GM12878 (cell line): ENCODE measurements around the gene DHRS7B. TPM values are rescaled to one million over a fixed set of nuclear protein-coding genes. Genes with fewer than 3 reads are reported as not detected.

Source experiments
- ATAC-seq: fragments of 200-7000 bp; cut with Tn5 transposase; 3 replicates; pipeline ENCODE4 v1.9.1; 2020; ENCODE audit warnings: mild to moderate bottlenecking, moderate library complexity
- BruUV-seq: library from RNA; stranded (reverse); fragments of 400-500 nt; replicated peaks from 2 replicates; lab custom pipeline; 2021; lab: Mats Ljungman, UMichigan
- CTCF ChIA-PET: fragments of 300-600 bp; sonication (Branson Sonifier 250); formaldehyde crosslinking; extraction: SDS; loops from one replicate; lab custom pipeline; 2021; ENCODE audit warnings: inconsistent platforms; lab: Yijun Ruan, JAX
- POLR2A ChIA-PET: fragments of 350-600 bp; formaldehyde crosslinking; extraction: SDS; loops from one replicate; lab custom pipeline; 2021; ENCODE audit warnings: inconsistent platforms; lab: Charles Lee
- RAD21 ChIA-PET: fragments of 300-600 bp; sonication (Branson Sonifier 250); formaldehyde crosslinking; loops from one replicate; lab custom pipeline; 2023; ENCODE audit warnings: antibody characterized with exemption; ENCODE audit not compliant: unreplicated experiment; lab: Charles Lee
- SMC1A ChIA-PET: fragments of 300-600 bp; sonication (Branson Sonifier 250); formaldehyde crosslinking; loops from one replicate; lab custom pipeline; 2023; ENCODE audit not compliant: unreplicated experiment, uncharacterized antibody; lab: Charles Lee
- DNase-seq: peaks from one replicate; pipeline ENCODE4 v3.0.0-alpha.2; 2011; ENCODE audit warnings: low read depth, low spot score
- FAIRE-seq: peaks from 3 replicates; lab custom pipeline; 2011; peaks lifted over from hg19 to GRCh38; lab: Jason Lieb, UNC
- H2AFZ ChIP-seq: 2 replicates; pipeline ENCODE4 v1.6.0; 2011; ENCODE audit warnings: low read depth, low read length, control low read depth; ENCODE audit not compliant: control insufficient read depth
- H3K27ac ChIP-seq: 2 replicates; pipeline ENCODE4 v1.5.1; 2011; ENCODE audit warnings: control low read depth; ENCODE audit not compliant: control insufficient read depth, insufficient read depth
- H3K27me3 ChIP-seq, 2 experiments: replicated peaks in 1 of 2; 2 replicates each; pipeline versions ENCODE4 v1.6.0 to v1.6.1; 2011; ENCODE audit warnings: low read length in 1 of 2; ENCODE audit not compliant: control insufficient read depth in 2 of 2, insufficient read depth in 2 of 2
- H3K36me3 ChIP-seq, 2 experiments: 2 replicates each; pipeline ENCODE4 v1.5.1; 2011; ENCODE audit warnings: low read length in 1 of 2; ENCODE audit not compliant: control insufficient read depth in 2 of 2, insufficient read depth in 2 of 2
- H3K4me1 ChIP-seq: 2 replicates; pipeline ENCODE4 v1.6.1; 2011; ENCODE audit warnings: mild to moderate bottlenecking, low read length, moderate library complexity, mixed read lengths; ENCODE audit not compliant: control insufficient read depth, insufficient read depth
- H3K4me2 ChIP-seq: 2 replicates; pipeline ENCODE4 v1.6.0; 2011; ENCODE audit warnings: control low read depth; ENCODE audit not compliant: control insufficient read depth, insufficient read depth
- H3K4me3 ChIP-seq: fragments of 200-600 bp; sonication (generic); 2 replicates; pipeline ENCODE4 v1.5.1; 2016
- H3K79me2 ChIP-seq: 2 replicates; pipeline ENCODE4 v1.6.0; 2011; ENCODE audit warnings: low read length; ENCODE audit not compliant: control insufficient read depth, insufficient read depth
- H3K9ac ChIP-seq: 2 replicates; pipeline ENCODE4 v1.8.0; 2011; ENCODE audit warnings: low read length, control low read depth, mixed read lengths; ENCODE audit not compliant: control insufficient read depth, insufficient read depth
- H3K9me3 ChIP-seq: replicated peaks from 3 replicates; pipeline ENCODE4 v1.5.1; 2011; ENCODE audit warnings: mild to moderate bottlenecking, low read length; ENCODE audit not compliant: control insufficient read depth, insufficient read depth
- H4K20me1 ChIP-seq: 2 replicates; pipeline ENCODE4 v1.6.0; 2011; ENCODE audit not compliant: control insufficient read depth, insufficient read depth
- BMI1 ChIP-seq: fragments of 450-650 bp; IDR thresholded peaks from 2 replicates; pipeline ENCODE4 v1.6.1; 2016; ENCODE audit warnings: mild to moderate bottlenecking, moderate library complexity, borderline replicate concordance
- IKZF1 ChIP-seq: fragments of 450-650 bp; conservative IDR thresholded peaks from 2 replicates; pipeline ENCODE4 v1.6.1; 2017; ENCODE audit warnings: antibody characterized with exemption, mild to moderate bottlenecking
- PML ChIP-seq: IDR thresholded peaks from 2 replicates; pipeline ENCODE4 v1.6.1; 2012; ENCODE audit warnings: low read length, inconsistent platforms
- POLR2AphosphoS5 ChIP-seq: IDR thresholded peaks from 2 replicates; pipeline ENCODE4 v1.6.1; 2011; ENCODE audit warnings: mild to moderate bottlenecking, low read length, inconsistent platforms
- SRF ChIP-seq, 2 experiments: IDR thresholded peaks; 2 replicates each; pipeline ENCODE4 v1.6.1; 2011; ENCODE audit warnings: low read depth in 2 of 2, low read length in 2 of 2, mild to moderate bottlenecking in 1 of 2, moderate library complexity in 1 of 2
- WGBS: methylation state at CpG from one replicate; pipeline ENCODE4 v1.1.6; 2016; ENCODE audit warnings: low lambda C conversion rate; ENCODE audit not compliant: insufficient replicate concordance, insufficient coverage; ENCODE audit errors: missing lambda C conversion rate; 5-methylcytosine and 5-hydroxymethylcytosine counted together
- in situ Hi-C: fragments of 300-500 bp; cut with MboI; formaldehyde crosslinking; loops from 9 replicates; pipeline ENCODE4 v1.14.3; 2018; ENCODE audit warnings: mixed read lengths
- intact Hi-C: fragments of 100-400 bp; cut with micrococcal nuclease; formaldehyde crosslinking; loops from one replicate; pipeline ENCODE4 v1.14.2; 2022; ENCODE audit not compliant: unreplicated experiment
- polyA plus RNA-seq, 11 experiments: library from polyadenylated mRNA; depleted of rRNA in 4 of 11; unstranded in 6 of 11; stranded (reverse) in 5 of 11; fragments of >200 nt; fragmentation: Nextera tagmentation in 4 of 11; fragmentation: Illumina TruSeq in 1 of 11; extraction: Ambion mirVana in 4 of 11; extraction: Trizol in 1 of 11; gene quantifications; 1 replicate in 1 of 11; 2 replicates in 10 of 11; pipeline versions ENCODE4 v1.2.1 to v1.2.3, GENCODE V29; 2011 to 2016; ENCODE audit warnings: inconsistent platforms in 2 of 11, missing spikeins in 2 of 11, low read depth in 1 of 11
- total RNA-seq, 4 experiments: library from RNA; depleted of rRNA in 3 of 4; stranded (reverse); fragments of >200 nt in 3 of 4; fragmentation: Illumina TruSeq in 1 of 4; extraction: Trizol in 1 of 4; gene quantifications; 2 replicates each; pipeline versions ENCODE4 v1.2.1 to v1.2.3, GENCODE V29; 2013 to 2021
- TF ChIP-seq, protein P1 (sequence below): fragments of 450-650 bp; IDR thresholded peaks from 2 replicates; pipeline ENCODE4 v1.6.1; 2018; ENCODE audit warnings: mild to moderate bottlenecking, low read depth, moderate library complexity; ENCODE audit not compliant: partially characterized antibody
- TF ChIP-seq, protein P2 (sequence below): fragments of 450-650 bp; IDR thresholded peaks from 2 replicates; pipeline ENCODE4 v1.6.1; 2017; ENCODE audit warnings: mild to moderate bottlenecking
- TF ChIP-seq, protein P3 (sequence below): fragments of 450-650 bp; IDR thresholded peaks from 2 replicates; pipeline ENCODE4 v1.6.1; 2017; ENCODE audit warnings: mild to moderate bottlenecking, low read depth, inconsistent platforms; ENCODE audit not compliant: poor library complexity, severe bottlenecking
- TF ChIP-seq, protein P4 (sequence below): fragments of 450-650 bp; IDR thresholded peaks from 2 replicates; pipeline ENCODE4 v1.6.1; 2016; ENCODE audit warnings: mild to moderate bottlenecking

The DHRS7B gene
- total and polyA plus RNA-seq, 10 of the 15 experiments (the other 5 are each of a cell fraction or from before 2014, with no cell fraction given) = 11.1 to 35.6 (median 23.0) TPM

DNA sequence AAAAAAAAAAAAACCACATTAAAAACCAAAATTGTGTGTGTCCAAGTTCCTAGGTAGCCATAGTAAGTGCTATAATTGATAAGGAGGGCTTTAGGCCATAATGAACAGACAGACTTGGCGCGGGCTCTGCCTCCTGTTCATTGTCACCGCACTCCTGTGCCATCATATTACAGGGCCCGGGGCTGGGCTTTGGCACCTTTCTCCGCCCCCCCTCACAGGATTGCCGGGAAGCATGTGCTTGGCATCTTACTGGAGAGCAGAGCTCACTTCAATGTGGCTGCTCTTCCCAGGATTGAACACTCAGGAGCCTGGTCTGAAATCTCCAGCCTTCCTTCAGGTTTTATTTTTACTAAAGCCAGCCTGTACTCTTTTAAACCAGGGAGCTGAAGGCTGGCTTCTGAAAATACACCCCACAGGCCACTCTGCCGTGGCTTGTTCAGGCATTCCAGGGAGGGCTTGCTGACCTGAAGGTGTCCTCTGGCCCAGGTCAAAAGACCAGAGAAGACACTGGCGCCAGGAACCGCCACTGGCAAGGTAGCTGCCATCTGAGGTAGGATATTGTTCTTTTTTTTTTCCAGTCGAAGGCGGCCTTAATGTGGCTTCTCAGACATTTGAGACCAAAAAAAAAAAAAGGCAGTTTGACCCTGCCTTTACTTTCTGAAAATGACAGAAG, 39.3 kb downstream of the DHRS7B start:
- ChIA-PET CTCF (interaction anchor here (1.1 kb wide), 1 partner anchor 37 kb away, joined by 3 read pairs; no protein-coding TSS in a partner anchor), RAD21 (no interaction called here), POLR2A (interaction anchor here (0.7 kb wide), 1 partner anchor 121 kb away, joined by 8 read pairs; no protein-coding TSS in a partner anchor), SMC1A (no interaction called here)
- H3K36me3 ChIP-seq = no peaks in the 10 kb centered on the region
- 97% methylated on average over 11 of the region's 11 CpGs for WGBS
- intact Hi-C loops (no loop called here), in situ Hi-C loops (no loop called here)
- H3K4me1 ChIP-seq = peaks cover 2% of the 10 kb centered on the region
- no peaks in the 10 kb centered on the region for H3K9me3 ChIP-seq
- DNase-seq (no peak), FAIRE-seq (no peak), ATAC-seq (no peak)
- H3K79me2 ChIP-seq = no peaks in the 10 kb centered on the region
- no peaks in the 10 kb centered on the region for H4K20me1 ChIP-seq
- no peak overlapping the region for H3K4me2 ChIP-seq
- H2AFZ ChIP-seq = no peak overlapping the region
- H3K9ac ChIP-seq = no peak overlapping the region
- no peak overlapping the region for H3K27ac ChIP-seq
- TF ChIP-seq SRF (IDR thresholded peaks at IDR 0.05; ENCODE audit: low read depth in 2 of 2, low read length in 2 of 2) (no peak), BMI1 (no peak), POLR2AphosphoS5 (no peak), PML (no peak), IKZF1 (no peak)
- TF ChIP-seq, protein P1, sequence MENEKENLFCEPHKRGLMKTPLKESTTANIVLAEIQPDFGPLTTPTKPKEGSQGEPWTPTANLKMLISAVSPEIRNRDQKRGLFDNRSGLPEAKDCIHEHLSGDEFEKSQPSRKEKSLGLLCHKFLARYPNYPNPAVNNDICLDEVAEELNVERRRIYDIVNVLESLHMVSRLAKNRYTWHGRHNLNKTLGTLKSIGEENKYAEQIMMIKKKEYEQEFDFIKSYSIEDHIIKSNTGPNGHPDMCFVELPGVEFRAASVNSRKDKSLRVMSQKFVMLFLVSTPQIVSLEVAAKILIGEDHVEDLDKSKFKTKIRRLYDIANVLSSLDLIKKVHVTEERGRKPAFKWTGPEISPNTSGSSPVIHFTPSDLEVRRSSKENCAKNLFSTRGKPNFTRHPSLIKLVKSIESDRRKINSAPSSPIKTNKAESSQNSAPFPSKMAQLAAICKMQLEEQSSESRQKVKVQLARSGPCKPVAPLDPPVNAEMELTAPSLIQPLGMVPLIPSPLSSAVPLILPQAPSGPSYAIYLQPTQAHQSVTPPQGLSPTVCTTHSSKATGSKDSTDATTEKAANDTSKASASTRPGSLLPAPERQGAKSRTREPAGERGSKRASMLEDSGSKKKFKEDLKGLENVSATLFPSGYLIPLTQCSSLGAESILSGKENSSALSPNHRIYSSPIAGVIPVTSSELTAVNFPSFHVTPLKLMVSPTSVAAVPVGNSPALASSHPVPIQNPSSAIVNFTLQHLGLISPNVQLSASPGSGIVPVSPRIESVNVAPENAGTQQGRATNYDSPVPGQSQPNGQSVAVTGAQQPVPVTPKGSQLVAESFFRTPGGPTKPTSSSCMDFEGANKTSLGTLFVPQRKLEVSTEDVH = no peak
- TF ChIP-seq, protein P2, sequence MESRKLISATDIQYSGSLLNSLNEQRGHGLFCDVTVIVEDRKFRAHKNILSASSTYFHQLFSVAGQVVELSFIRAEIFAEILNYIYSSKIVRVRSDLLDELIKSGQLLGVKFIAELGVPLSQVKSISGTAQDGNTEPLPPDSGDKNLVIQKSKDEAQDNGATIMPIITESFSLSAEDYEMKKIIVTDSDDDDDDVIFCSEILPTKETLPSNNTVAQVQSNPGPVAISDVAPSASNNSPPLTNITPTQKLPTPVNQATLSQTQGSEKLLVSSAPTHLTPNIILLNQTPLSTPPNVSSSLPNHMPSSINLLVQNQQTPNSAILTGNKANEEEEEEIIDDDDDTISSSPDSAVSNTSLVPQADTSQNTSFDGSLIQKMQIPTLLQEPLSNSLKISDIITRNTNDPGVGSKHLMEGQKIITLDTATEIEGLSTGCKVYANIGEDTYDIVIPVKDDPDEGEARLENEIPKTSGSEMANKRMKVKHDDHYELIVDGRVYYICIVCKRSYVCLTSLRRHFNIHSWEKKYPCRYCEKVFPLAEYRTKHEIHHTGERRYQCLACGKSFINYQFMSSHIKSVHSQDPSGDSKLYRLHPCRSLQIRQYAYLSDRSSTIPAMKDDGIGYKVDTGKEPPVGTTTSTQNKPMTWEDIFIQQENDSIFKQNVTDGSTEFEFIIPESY = no peak
- TF ChIP-seq, protein P3, sequence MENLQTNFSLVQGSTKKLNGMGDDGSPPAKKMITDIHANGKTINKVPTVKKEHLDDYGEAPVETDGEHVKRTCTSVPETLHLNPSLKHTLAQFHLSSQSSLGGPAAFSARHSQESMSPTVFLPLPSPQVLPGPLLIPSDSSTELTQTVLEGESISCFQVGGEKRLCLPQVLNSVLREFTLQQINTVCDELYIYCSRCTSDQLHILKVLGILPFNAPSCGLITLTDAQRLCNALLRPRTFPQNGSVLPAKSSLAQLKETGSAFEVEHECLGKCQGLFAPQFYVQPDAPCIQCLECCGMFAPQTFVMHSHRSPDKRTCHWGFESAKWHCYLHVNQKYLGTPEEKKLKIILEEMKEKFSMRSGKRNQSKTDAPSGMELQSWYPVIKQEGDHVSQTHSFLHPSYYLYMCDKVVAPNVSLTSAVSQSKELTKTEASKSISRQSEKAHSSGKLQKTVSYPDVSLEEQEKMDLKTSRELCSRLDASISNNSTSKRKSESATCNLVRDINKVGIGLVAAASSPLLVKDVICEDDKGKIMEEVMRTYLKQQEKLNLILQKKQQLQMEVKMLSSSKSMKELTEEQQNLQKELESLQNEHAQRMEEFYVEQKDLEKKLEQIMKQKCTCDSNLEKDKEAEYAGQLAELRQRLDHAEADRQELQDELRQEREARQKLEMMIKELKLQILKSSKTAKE = no peak
- TF ChIP-seq, protein P4, sequence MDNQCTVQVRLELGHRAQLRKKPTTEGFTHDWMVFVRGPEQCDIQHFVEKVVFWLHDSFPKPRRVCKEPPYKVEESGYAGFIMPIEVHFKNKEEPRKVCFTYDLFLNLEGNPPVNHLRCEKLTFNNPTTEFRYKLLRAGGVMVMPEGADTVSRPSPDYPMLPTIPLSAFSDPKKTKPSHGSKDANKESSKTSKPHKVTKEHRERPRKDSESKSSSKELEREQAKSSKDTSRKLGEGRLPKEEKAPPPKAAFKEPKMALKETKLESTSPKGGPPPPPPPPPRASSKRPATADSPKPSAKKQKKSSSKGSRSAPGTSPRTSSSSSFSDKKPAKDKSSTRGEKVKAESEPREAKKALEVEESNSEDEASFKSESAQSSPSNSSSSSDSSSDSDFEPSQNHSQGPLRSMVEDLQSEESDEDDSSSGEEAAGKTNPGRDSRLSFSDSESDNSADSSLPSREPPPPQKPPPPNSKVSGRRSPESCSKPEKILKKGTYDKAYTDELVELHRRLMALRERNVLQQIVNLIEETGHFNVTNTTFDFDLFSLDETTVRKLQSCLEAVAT = no peak
- no peak overlapping the region for H3K4me3 ChIP-seq
- H3K27me3 ChIP-seq = no peaks in the 10 kb centered on the region
- BruUV-seq = no TSS peak
